ENCODE results near the gene LACTBL1.
"Not testable (repeated sequence)": the region's sequence is repeated elsewhere in the genome, so short reads cannot be mapped to it uniquely, and the experiment has no call there.

LACTBL1 gene

DNA sequence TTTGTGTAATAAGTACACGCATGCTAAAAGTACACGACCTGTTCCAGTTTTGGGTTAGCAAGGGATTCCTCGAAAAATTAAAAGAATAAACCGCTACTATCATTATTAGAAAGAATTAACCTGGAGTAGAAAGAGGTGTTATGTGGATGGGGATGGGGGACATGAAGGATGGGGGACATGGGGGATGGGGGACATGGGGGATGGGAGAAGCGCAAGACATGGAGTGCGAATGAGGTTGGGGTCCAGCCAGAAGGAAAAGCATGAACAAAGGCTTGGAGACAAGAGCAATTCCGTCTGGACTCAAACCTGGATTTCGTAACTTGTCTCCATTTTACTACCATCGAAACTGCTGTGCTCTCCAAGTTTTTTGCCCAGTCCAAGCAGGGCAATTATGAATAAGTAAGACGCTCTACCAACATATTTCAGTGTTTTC lies 46.0 kb upstream of the LACTBL1 start:
- peaks cover 16% of the 10 kb centered on the region for H3K9me3 Mint-ChIP-seq
- peaks cover 29% of the 10 kb centered on the region for H3K36me3 Mint-ChIP-seq (ENCODE audit: low read depth)
- H3K4me1 Mint-ChIP-seq = peaks cover 23% of the 10 kb centered on the region
- no peaks in the 10 kb centered on the region for H3K27me3 Mint-ChIP-seq (ENCODE audit: low read depth)
- H3K27ac Mint-ChIP-seq = peak overlapping the region; percentile 89 to 99 (median 95)
- TF ChIP-seq, protein P1, sequence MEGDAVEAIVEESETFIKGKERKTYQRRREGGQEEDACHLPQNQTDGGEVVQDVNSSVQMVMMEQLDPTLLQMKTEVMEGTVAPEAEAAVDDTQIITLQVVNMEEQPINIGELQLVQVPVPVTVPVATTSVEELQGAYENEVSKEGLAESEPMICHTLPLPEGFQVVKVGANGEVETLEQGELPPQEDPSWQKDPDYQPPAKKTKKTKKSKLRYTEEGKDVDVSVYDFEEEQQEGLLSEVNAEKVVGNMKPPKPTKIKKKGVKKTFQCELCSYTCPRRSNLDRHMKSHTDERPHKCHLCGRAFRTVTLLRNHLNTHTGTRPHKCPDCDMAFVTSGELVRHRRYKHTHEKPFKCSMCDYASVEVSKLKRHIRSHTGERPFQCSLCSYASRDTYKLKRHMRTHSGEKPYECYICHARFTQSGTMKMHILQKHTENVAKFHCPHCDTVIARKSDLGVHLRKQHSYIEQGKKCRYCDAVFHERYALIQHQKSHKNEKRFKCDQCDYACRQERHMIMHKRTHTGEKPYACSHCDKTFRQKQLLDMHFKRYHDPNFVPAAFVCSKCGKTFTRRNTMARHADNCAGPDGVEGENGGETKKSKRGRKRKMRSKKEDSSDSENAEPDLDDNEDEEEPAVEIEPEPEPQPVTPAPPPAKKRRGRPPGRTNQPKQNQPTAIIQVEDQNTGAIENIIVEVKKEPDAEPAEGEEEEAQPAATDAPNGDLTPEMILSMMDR (IDR thresholded peaks at IDR 0.05; ENCODE audit: unreplicated experiment in 3 of 3) = no peak
- peak overlapping the region; percentile 91 to 97 (median 94) for H3K4me3 Mint-ChIP-seq

DNA sequence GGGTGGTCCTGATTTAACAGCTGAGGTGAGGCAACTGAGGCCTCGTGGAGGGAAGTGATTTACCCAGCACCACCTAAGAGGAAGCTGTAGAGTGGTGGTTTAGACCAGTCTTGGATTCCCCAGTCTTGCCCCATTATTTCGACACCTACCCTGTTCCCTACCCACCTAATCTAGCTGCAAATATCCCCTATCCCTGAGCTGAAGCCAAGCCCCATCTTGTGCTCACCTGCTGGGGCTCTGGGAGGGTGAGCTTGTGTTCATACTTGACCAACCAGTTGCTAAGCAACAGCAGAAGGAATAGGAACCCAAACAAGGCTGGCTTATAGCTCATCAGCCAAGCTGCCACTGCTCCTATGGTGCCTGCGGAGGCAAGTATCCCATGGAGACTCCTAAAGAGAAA lies 41.0 kb upstream of the LACTBL1 start:
- no peak overlapping the region for H3K4me3 Mint-ChIP-seq
- H3K36me3 Mint-ChIP-seq (ENCODE audit: low read depth) = no peaks in the 10 kb centered on the region
- TF ChIP-seq, protein P1 (IDR thresholded peaks at IDR 0.05; ENCODE audit: unreplicated experiment in 3 of 3) = no peak
- H3K9me3 Mint-ChIP-seq = no peaks in the 10 kb centered on the region
- no peaks in the 10 kb centered on the region for H3K4me1 Mint-ChIP-seq
- H3K27me3 Mint-ChIP-seq (ENCODE audit: low read depth) = peaks cover 4% of the 10 kb centered on the region
- peak overlapping the region; percentile 4 to 37 (median 34) for H3K27ac Mint-ChIP-seq

DNA sequence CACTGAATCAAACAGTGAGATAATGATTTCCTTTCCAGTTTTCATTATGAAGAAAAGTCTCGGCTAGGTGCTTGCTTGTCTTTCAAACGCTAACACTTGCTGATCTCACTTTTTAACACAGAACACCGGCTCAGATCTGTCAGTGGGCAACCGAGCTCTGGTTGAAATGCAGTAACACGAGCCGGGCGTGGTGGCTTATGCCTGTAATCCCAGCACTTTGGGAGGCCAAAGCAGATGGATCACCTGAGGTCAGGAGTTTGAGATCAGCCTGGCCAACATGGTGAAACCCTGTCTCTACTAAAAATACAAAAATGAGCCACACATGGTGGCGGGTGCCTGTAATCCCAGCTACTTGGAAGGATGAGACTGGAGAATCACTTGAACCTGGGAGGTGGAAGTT lies 37.4 kb upstream of the LACTBL1 start:
- H3K9me3 Mint-ChIP-seq; H3K27ac Mint-ChIP-seq; H3K27me3 Mint-ChIP-seq (ENCODE audit: low read depth); H3K36me3 Mint-ChIP-seq (ENCODE audit: low read depth); H3K4me1 Mint-ChIP-seq; H3K4me3 Mint-ChIP-seq: not testable (repeated sequence)

DNA sequence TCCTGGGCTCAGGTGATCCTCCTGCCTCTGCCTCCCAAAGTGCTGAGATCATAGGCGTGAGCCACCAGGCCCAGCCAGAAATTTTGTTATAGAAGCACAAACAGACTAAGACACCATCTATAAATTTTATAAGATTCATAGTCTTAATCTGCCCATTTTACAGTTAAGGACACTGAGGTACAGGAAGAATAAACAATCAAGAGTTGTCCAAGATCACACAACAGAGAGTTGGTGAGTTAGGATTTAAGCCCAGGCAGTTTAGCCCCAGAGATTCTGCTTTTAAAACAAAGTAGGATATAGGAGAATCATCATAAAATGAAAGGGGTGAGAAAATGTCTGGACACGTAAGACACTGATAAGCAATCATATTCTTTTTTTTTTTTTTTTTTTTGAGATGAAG lies 36.2 kb upstream of the LACTBL1 start:
- H3K27me3 Mint-ChIP-seq (ENCODE audit: low read depth) = peaks cover 7% of the 10 kb centered on the region
- H3K9me3 Mint-ChIP-seq = no peaks in the 10 kb centered on the region
- H3K27ac Mint-ChIP-seq = no peak overlapping the region
- no peaks in the 10 kb centered on the region for H3K4me1 Mint-ChIP-seq
- TF ChIP-seq, protein P1 (IDR thresholded peaks at IDR 0.05; ENCODE audit: unreplicated experiment in 3 of 3) = no peak
- no peak overlapping the region for H3K4me3 Mint-ChIP-seq
- no peaks in the 10 kb centered on the region for H3K36me3 Mint-ChIP-seq (ENCODE audit: low read depth)

DNA sequence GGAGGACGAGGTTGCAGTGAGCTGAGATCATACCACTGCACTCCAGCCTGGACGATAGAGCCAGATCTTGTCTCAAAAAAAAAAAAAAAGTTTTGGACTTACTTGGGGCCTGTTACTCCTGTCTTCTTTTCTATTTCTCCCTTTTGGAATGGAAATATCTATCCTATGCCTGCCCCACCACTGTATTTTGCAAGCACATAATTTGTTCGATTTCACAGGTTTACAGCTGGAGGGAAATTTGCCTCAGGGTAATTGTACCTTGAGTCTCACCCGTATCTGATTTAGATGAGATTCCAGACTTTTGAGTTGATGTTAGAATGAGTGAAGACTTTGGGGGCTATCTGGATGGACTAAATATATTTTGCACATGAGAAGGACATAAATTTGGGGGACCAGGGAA lies 34.4 kb upstream of the LACTBL1 start:
- H3K4me1 Mint-ChIP-seq = no peaks in the 10 kb centered on the region
- TF ChIP-seq, protein P1 (IDR thresholded peaks at IDR 0.05; ENCODE audit: unreplicated experiment in 3 of 3) = no peak
- no peak overlapping the region for H3K27ac Mint-ChIP-seq
- H3K27me3 Mint-ChIP-seq (ENCODE audit: low read depth) = peaks cover 9% of the 10 kb centered on the region
- H3K4me3 Mint-ChIP-seq = no peak overlapping the region
- H3K9me3 Mint-ChIP-seq = no peaks in the 10 kb centered on the region
- H3K36me3 Mint-ChIP-seq (ENCODE audit: low read depth) = no peaks in the 10 kb centered on the region

DNA sequence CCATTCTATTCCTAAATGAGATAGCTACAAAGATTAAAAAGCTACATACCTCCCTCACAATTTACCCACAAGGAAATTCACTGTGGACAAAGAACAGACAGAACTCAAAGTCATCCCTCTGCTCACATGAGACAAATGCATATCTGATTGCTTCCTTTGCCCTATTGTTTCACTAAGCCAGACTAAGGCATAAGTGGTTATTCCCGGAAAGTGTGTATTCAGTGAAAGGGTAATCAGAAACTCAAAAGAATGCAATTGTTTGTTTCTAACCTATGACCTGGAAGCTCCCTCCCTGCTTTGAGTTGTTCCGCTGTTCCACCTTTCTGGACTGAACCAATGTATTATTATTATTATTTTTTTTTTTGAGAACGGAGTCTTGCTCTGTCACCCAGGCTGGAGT lies 32.1 kb upstream of the LACTBL1 start:
- H3K27ac Mint-ChIP-seq; H3K27me3 Mint-ChIP-seq (ENCODE audit: low read depth); H3K9me3 Mint-ChIP-seq; H3K4me3 Mint-ChIP-seq; H3K36me3 Mint-ChIP-seq (ENCODE audit: low read depth); H3K4me1 Mint-ChIP-seq: not testable (repeated sequence)

DNA sequence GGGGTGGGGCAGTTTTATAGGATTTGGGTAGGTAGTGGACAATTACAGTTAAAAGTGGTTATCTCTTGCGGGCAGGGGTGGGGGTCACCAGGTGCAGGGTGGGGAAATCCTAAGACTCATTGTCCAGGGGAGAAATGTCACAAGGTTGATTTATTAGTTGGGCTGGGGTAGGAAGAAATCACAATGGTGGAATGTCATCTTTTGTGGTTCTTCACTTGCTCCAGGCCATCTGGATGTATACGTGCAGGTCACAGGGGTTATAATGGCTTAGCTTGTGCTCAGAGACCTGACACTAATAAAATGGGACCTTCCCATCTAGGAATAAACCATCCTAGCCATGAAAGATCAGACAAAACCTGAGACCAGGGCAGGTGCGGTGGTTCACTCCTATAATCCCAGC lies 31.4 kb upstream of the LACTBL1 start:
- Mint-ChIP-seq H3K36me3 (ENCODE audit: low read depth) (no peaks in the 10 kb centered on the region), H3K27me3 (ENCODE audit: low read depth) (peaks cover 5% of the 10 kb centered on the region), H3K4me1 (no peaks in the 10 kb centered on the region), H3K4me3 (no peak overlapping the region), H3K9me3 (no peaks in the 10 kb centered on the region), H3K27ac (no peak overlapping the region)
- TF ChIP-seq, protein P1 (IDR thresholded peaks at IDR 0.05; ENCODE audit: unreplicated experiment in 3 of 3) = no peak

DNA sequence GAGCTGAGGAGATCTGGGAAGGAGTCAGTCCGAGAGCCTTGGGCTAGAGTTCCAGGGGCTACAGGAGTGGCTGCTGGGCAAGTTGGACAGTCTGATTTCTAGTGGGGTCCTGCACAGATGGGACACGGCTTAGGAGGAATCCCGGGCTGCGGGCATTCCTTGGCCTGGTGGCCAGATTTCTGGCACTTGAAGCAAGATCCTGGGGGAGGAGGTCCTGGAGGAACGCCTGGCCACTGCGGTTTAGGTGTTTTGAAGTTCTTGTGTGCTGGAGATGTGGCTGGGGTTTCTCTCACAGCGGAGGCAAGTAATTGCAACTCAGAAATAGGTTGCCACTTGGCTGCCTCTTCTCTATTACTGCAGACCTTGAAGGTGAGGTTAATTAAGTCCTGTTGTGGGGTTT lies 29.6 kb upstream of the LACTBL1 start:
- not testable (repeated sequence) for H3K4me3 Mint-ChIP-seq; H3K36me3 Mint-ChIP-seq (ENCODE audit: low read depth); H3K27me3 Mint-ChIP-seq (ENCODE audit: low read depth); H3K9me3 Mint-ChIP-seq; H3K27ac Mint-ChIP-seq; H3K4me1 Mint-ChIP-seq

DNA sequence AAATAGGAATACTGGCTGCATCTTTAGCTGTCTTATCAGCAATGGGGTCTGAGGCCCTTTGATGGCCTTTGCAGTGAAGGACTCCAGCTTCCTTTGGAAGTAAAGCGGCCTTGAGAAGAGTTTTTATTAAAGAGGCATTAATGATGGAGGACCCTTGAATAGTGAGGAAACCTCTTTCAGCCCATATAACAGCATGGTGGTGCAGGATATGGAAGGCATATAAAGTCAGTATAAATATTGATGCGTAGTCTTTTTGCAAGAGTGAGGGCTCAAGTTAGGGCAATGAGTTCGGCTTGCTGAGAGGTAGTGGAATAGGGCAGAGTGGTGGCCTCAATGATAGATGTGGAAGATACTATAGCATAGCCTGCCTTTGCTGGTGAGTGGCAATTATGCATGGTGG lies 27.5 kb upstream of the LACTBL1 start:
- H3K4me3 Mint-ChIP-seq; H3K36me3 Mint-ChIP-seq (ENCODE audit: low read depth); H3K27ac Mint-ChIP-seq; H3K9me3 Mint-ChIP-seq; H3K27me3 Mint-ChIP-seq (ENCODE audit: low read depth); H3K4me1 Mint-ChIP-seq: not testable (repeated sequence)

DNA sequence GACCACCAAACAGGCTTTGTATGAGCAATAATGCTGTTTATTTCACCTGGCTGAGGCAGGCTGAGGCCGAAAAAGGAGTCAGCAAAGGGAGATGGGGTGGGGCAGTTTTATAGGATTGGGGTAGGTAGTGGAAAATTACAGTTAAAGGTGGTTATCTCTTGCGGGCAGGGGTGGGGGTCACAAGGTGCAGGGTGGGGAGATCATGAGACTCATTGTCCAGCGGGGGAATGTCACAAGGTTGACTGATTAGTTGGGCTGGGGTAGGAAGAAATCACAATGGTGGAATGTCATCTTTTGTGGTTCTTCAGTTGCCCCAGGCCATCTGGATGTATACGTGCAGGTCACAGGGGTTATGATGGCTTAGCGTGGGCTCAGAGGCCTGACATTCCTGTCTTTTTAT lies 24.9 kb upstream of the LACTBL1 start:
- not testable (repeated sequence) for H3K4me1 Mint-ChIP-seq; H3K27ac Mint-ChIP-seq; H3K4me3 Mint-ChIP-seq; H3K27me3 Mint-ChIP-seq (ENCODE audit: low read depth); H3K36me3 Mint-ChIP-seq (ENCODE audit: low read depth)
- peaks cover 17% of the 10 kb centered on the region for H3K9me3 Mint-ChIP-seq

All from nephron (organoid).